Ramos (cell line): ENCODE results near the gene TBL1XR1.
"Not testable (repeated sequence)": the region's sequence is repeated elsewhere in the genome, so short reads cannot be mapped to it uniquely, and the experiment has no call there.

Experiments used
- in situ Hi-C: fragments of 300-500 bp; cut with MboI; formaldehyde crosslinking; loops from one replicate; pipeline ENCODE4 v1.14.3; 2022; ENCODE audit warnings: low sequenced_read_pairs; ENCODE audit not compliant: unreplicated experiment

The TBL1XR1 gene

GRCh38 chr3:177209509-177209908 lies 12.2 kb upstream of the TBL1XR1 start:
- in situ Hi-C loops = no loop called here

GRCh38 chr3:177208781-177209180 lies 11.5 kb upstream of the TBL1XR1 start:
- in situ Hi-C loops = no loop called here

GRCh38 chr3:177208223-177208622 lies 10.9 kb upstream of the TBL1XR1 start:
- in situ Hi-C loops = no loop called here

- in situ Hi-C loops = no loop called here
Measured at GRCh38 chr3:177206936-177207335, 9.7 kb upstream of the TBL1XR1 start.

GRCh38 chr3:177203689-177204395 lies 6.6 kb upstream of the TBL1XR1 start:
- in situ Hi-C loops = no loop called here

GRCh38 chr3:177203016-177203415 lies 5.7 kb upstream of the TBL1XR1 start:
- in situ Hi-C loops = not testable (repeated sequence)

- in situ Hi-C loops = no loop called here
Measured at GRCh38 chr3:177201700-177202397, 4.6 kb upstream of the TBL1XR1 start.

GRCh38 chr3:177199206-177199760 lies 2.0 kb upstream of the TBL1XR1 start:
- in situ Hi-C loops = loop anchor here (5.0 kb wide), 1 partner anchor 158 kb away; no protein-coding TSS in a partner anchor

GRCh38 chr3:177197727-177198460 lies 612 bp upstream of the TBL1XR1 start:
- in situ Hi-C loops = loop anchor here (5.0 kb wide), 1 partner anchor 159 kb away; no protein-coding TSS in a partner anchor

- in situ Hi-C loops = loop anchor here (5.0 kb wide), 1 partner anchor 161 kb away; no protein-coding TSS in a partner anchor
Measured at GRCh38 chr3:177196456-177197040, 734 bp downstream of the TBL1XR1 start.

GRCh38 chr3:177196008-177196455 lies 1.2 kb downstream of the TBL1XR1 start:
- in situ Hi-C loops = loop anchor here (5.0 kb wide), 1 partner anchor 161 kb away; no protein-coding TSS in a partner anchor

GRCh38 chr3:177195242-177195991 lies 1.9 kb downstream of the TBL1XR1 start:
- in situ Hi-C loops = loop anchor here (5.0 kb wide), 1 partner anchor 162 kb away; no protein-coding TSS in a partner anchor

- in situ Hi-C loops = no loop called here
Measured at GRCh38 chr3:177194299-177194698, 3.0 kb downstream of the TBL1XR1 start.

GRCh38 chr3:177193688-177194268 lies 3.5 kb downstream of the TBL1XR1 start:
- in situ Hi-C loops = no loop called here

GRCh38 chr3:177193275-177193674 lies 4.0 kb downstream of the TBL1XR1 start:
- in situ Hi-C loops = not testable (repeated sequence)

- in situ Hi-C loops = no loop called here
Measured at GRCh38 chr3:177190756-177191681, 6.3 kb downstream of the TBL1XR1 start.

- in situ Hi-C loops = not testable (repeated sequence)
Measured at GRCh38 chr3:177190184-177190583, 7.1 kb downstream of the TBL1XR1 start.

- in situ Hi-C loops = loop anchor here (10.0 kb wide), 1 partner anchor 134 kb away; no protein-coding TSS in a partner anchor
Measured at GRCh38 chr3:177188325-177188724, 9.0 kb downstream of the TBL1XR1 start.
